ENCODE results near the gene TIAM1.

TIAM1 gene

GRCh38 chr21:31364253-31364945, 20.3 kb upstream of the TIAM1 start:
- TF ChIP-seq GATA3 (IDR thresholded peaks at IDR 0.05; ENCODE audit: low read depth, low read length) = no peak
- no peak for TF ChIP-seq GATA2 (IDR thresholded peaks at IDR 0.05; ENCODE audit: low read depth, low read length)

- TF ChIP-seq GATA3 (IDR thresholded peaks at IDR 0.05; ENCODE audit: low read depth, low read length) (no peak), GATA2 (IDR thresholded peaks at IDR 0.05; ENCODE audit: low read depth, low read length) (no peak)
Measured at GRCh38 chr21:31363720-31364119, 19.7 kb upstream of the TIAM1 start.

GRCh38 chr21:31360717-31361116, 16.7 kb upstream of the TIAM1 start:
- TF ChIP-seq GATA3 (IDR thresholded peaks at IDR 0.05; ENCODE audit: low read depth, low read length) = no peak
- TF ChIP-seq GATA2 (IDR thresholded peaks at IDR 0.05; ENCODE audit: low read depth, low read length) = no peak

- TF ChIP-seq GATA3 (IDR thresholded peaks at IDR 0.05; ENCODE audit: low read depth, low read length) (no peak), GATA2 (IDR thresholded peaks at IDR 0.05; ENCODE audit: low read depth, low read length) (no peak)
Measured at GRCh38 chr21:31358158-31358557, 14.1 kb upstream of the TIAM1 start.

GRCh38 chr21:31356440-31356839, 12.4 kb upstream of the TIAM1 start:
- TF ChIP-seq GATA3 (IDR thresholded peaks at IDR 0.05; ENCODE audit: low read depth, low read length) (no peak), GATA2 (IDR thresholded peaks at IDR 0.05; ENCODE audit: low read depth, low read length) (no peak)

- TF ChIP-seq GATA3 (IDR thresholded peaks at IDR 0.05; ENCODE audit: low read depth, low read length) (no peak), GATA2 (IDR thresholded peaks at IDR 0.05; ENCODE audit: low read depth, low read length) (no peak)
Measured at GRCh38 chr21:31354604-31355443, 10.8 kb upstream of the TIAM1 start.

- no peak for TF ChIP-seq GATA3 (IDR thresholded peaks at IDR 0.05; ENCODE audit: low read depth, low read length)
- TF ChIP-seq GATA2 (IDR thresholded peaks at IDR 0.05; ENCODE audit: low read depth, low read length) = no peak
Measured at GRCh38 chr21:31354122-31354521, 10.1 kb upstream of the TIAM1 start.

GRCh38 chr21:31352836-31353235, 8.8 kb upstream of the TIAM1 start:
- TF ChIP-seq GATA3 (IDR thresholded peaks at IDR 0.05; ENCODE audit: low read depth, low read length) (no peak), GATA2 (IDR thresholded peaks at IDR 0.05; ENCODE audit: low read depth, low read length) (no peak)

- no peak for TF ChIP-seq GATA3 (IDR thresholded peaks at IDR 0.05; ENCODE audit: low read depth, low read length)
- no peak for TF ChIP-seq GATA2 (IDR thresholded peaks at IDR 0.05; ENCODE audit: low read depth, low read length)
Measured at GRCh38 chr21:31351960-31352359, 7.9 kb upstream of the TIAM1 start.

GRCh38 chr21:31351438-31351837, 7.4 kb upstream of the TIAM1 start:
- TF ChIP-seq GATA3 (IDR thresholded peaks at IDR 0.05; ENCODE audit: low read depth, low read length) (no peak), GATA2 (IDR thresholded peaks at IDR 0.05; ENCODE audit: low read depth, low read length) (no peak)

- TF ChIP-seq GATA3 (IDR thresholded peaks at IDR 0.05; ENCODE audit: low read depth, low read length) = no peak
- TF ChIP-seq GATA2 (IDR thresholded peaks at IDR 0.05; ENCODE audit: low read depth, low read length) = no peak
Measured at GRCh38 chr21:31349208-31349607, 5.1 kb upstream of the TIAM1 start.

GRCh38 chr21:31348188-31348587, 4.1 kb upstream of the TIAM1 start:
- TF ChIP-seq GATA2 (IDR thresholded peaks at IDR 0.05; ENCODE audit: low read depth, low read length) (no peak), GATA3 (IDR thresholded peaks at IDR 0.05; ENCODE audit: low read depth, low read length) (no peak)

- TF ChIP-seq GATA3 (IDR thresholded peaks at IDR 0.05; ENCODE audit: low read depth, low read length) (no peak), GATA2 (IDR thresholded peaks at IDR 0.05; ENCODE audit: low read depth, low read length) (no peak)
Measured at GRCh38 chr21:31347435-31348032, 3.5 kb upstream of the TIAM1 start.

- TF ChIP-seq GATA2 (IDR thresholded peaks at IDR 0.05; ENCODE audit: low read depth, low read length) = no peak
- no peak for TF ChIP-seq GATA3 (IDR thresholded peaks at IDR 0.05; ENCODE audit: low read depth, low read length)
Measured at GRCh38 chr21:31346256-31346821, 2.3 kb upstream of the TIAM1 start.

Data from SH-SY5Y (cell line).